ENCODE measurements around the gene MIDN.
"Not testable (repeated sequence)": the region's sequence is repeated elsewhere in the genome, so short reads cannot be mapped to it uniquely, and the experiment has no call there.

- TF ChIP-seq POLR2A, EP300, CTCF, POLR2AphosphoS5 (IDR thresholded peaks at IDR 0.05): not testable (repeated sequence)
These were observed 57.0 kb downstream of the MIDN start for GRCh38 chr19:1305354-1305753.
